Neural progenitor cell (in vitro differentiated cells): ENCODE results near the gene SYNGR3.

Experiments used
- EZH2 ChIP-seq: fragments of 200-600 bp; sonication (generic); IDR thresholded peaks from 2 replicates; pipeline ENCODE4 v1.6.1; 2017; ENCODE audit warnings: antibody characterized with exemption, mild to moderate bottlenecking, moderate library complexity
- EZH2phosphoT487 ChIP-seq: fragments of 200-600 bp; sonication (generic); IDR thresholded peaks from 2 replicates; pipeline ENCODE4 v1.6.1; 2017; ENCODE audit warnings: antibody characterized with exemption
- TF ChIP-seq, protein P1 (sequence below): fragments of 200-600 bp; sonication (generic); IDR thresholded peaks from 2 replicates; pipeline ENCODE4 v1.5.1; 2017; ENCODE audit warnings: antibody characterized with exemption, mild to moderate bottlenecking

- TF ChIP-seq, protein P1, sequence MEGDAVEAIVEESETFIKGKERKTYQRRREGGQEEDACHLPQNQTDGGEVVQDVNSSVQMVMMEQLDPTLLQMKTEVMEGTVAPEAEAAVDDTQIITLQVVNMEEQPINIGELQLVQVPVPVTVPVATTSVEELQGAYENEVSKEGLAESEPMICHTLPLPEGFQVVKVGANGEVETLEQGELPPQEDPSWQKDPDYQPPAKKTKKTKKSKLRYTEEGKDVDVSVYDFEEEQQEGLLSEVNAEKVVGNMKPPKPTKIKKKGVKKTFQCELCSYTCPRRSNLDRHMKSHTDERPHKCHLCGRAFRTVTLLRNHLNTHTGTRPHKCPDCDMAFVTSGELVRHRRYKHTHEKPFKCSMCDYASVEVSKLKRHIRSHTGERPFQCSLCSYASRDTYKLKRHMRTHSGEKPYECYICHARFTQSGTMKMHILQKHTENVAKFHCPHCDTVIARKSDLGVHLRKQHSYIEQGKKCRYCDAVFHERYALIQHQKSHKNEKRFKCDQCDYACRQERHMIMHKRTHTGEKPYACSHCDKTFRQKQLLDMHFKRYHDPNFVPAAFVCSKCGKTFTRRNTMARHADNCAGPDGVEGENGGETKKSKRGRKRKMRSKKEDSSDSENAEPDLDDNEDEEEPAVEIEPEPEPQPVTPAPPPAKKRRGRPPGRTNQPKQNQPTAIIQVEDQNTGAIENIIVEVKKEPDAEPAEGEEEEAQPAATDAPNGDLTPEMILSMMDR = no peak
- TF ChIP-seq EZH2phosphoT487 = no peak
- no peak for TF ChIP-seq EZH2
Measured at GRCh38 chr16:1977875-1978268, 11.9 kb upstream of the SYNGR3 start.
